HEK293 (cell line): ENCODE data around the gene GCK.

Experiments used
- CTCF ChIA-PET: fragments of 350-600 bp; formaldehyde crosslinking; extraction: SDS; loops from one replicate; lab custom pipeline; 2021; ENCODE audit warnings: antibody characterized with exemption; lab: Yijun Ruan, JAX
- POLR2A ChIA-PET: fragments of 300-600 bp; formaldehyde crosslinking; extraction: SDS; loops from one replicate; lab custom pipeline; 2020; ENCODE audit warnings: antibody characterized with exemption, inconsistent platforms; lab: Yijun Ruan, JAX
- H3K27ac ChIP-seq: fragments of 200-500 bp; sonication (Bioruptor generic); 2 replicates; pipeline ENCODE4 v1.5.1; 2014; ENCODE audit warnings: low read depth, low read length, control low read depth, inconsistent platforms; ENCODE audit errors: extremely low read depth
- H3K36me3 ChIP-seq, 2 experiments: fragments of 200-500 bp in 1 of 2; sonication (Bioruptor generic) in 1 of 2; 1 replicate in 1 of 2; 2 replicates in 1 of 2; pipeline ENCODE4 v1.5.1; 2014 to 2017; ENCODE audit warnings: inconsistent platforms in 2 of 2, low read length in 2 of 2; ENCODE audit not compliant: control insufficient read depth in 2 of 2, insufficient read depth in 1 of 2
- H3K4me1 ChIP-seq: fragments of 200-500 bp; sonication (Bioruptor generic); 2 replicates; pipeline ENCODE4 v1.5.1; 2014; ENCODE audit warnings: mild to moderate bottlenecking, low read length, inconsistent platforms; ENCODE audit not compliant: control insufficient read depth, insufficient read depth
- H3K4me3 ChIP-seq: 2 replicates; pipeline ENCODE4 v1.5.1; 2011; ENCODE audit warnings: low read depth, mild to moderate bottlenecking, control low read depth, low read length, moderate library complexity
- H3K9me3 ChIP-seq: fragments of 200-500 bp; sonication (Bioruptor generic); 2 replicates; pipeline ENCODE4 v1.5.1; 2014; ENCODE audit warnings: low read depth, low read length, inconsistent platforms; ENCODE audit not compliant: control insufficient read depth, insufficient read depth
- GLI2 ChIP-seq: fragments of 450-650 bp; formaldehyde crosslinking; IDR thresholded peaks from 2 replicates; pipeline ENCODE4; 2017; ENCODE audit warnings: missing biosample characterization, missing genetic modification characterization, low read depth, borderline replicate concordance
- GLIS1 ChIP-seq: fragments of 450-650 bp; formaldehyde crosslinking; IDR thresholded peaks from 2 replicates; pipeline ENCODE4 v1.5.1; 2016; ENCODE audit warnings: missing biosample characterization, missing genetic modification characterization
- HOXA7 ChIP-seq: sonication (generic); formaldehyde crosslinking; IDR thresholded peaks from 2 replicates; pipeline ENCODE4 v1.8.1; 2022; ENCODE audit warnings: missing genetic modification reagents, borderline replicate concordance
- KLF16 ChIP-seq: fragments of 450-650 bp; formaldehyde crosslinking; IDR thresholded peaks from 2 replicates; pipeline ENCODE4 v1.5.1; 2017; ENCODE audit warnings: missing biosample characterization, missing genetic modification characterization
- OVOL3 ChIP-seq: fragments of 450-650 bp; formaldehyde crosslinking; IDR thresholded peaks from 2 replicates; pipeline ENCODE4 v1.5.1; 2016; ENCODE audit warnings: missing biosample characterization, missing genetic modification characterization
- PRDM1 ChIP-seq: fragments of 450-650 bp; formaldehyde crosslinking; IDR thresholded peaks from 2 replicates; pipeline ENCODE4; 2016; ENCODE audit warnings: missing biosample characterization, missing genetic modification characterization
- SCRT1 ChIP-seq: fragments of 450-650 bp; formaldehyde crosslinking; IDR thresholded peaks from 2 replicates; pipeline ENCODE4 v1.5.1; 2016; ENCODE audit warnings: missing biosample characterization, missing genetic modification characterization, borderline replicate concordance
- SCRT2 ChIP-seq: fragments of 450-650 bp; formaldehyde crosslinking; IDR thresholded peaks from 2 replicates; pipeline ENCODE4 v1.5.1; 2016; ENCODE audit warnings: missing biosample characterization, missing genetic modification characterization
- SETDB1 ChIP-seq: IDR thresholded peaks from one replicate; pipeline ENCODE4 v1.6.1; 2017; ENCODE audit warnings: mild to moderate bottlenecking, low read length, moderate library complexity, mixed read lengths; ENCODE audit not compliant: insufficient read length
- SP7 ChIP-seq: fragments of 450-650 bp; formaldehyde crosslinking; IDR thresholded peaks from 2 replicates; pipeline ENCODE4 v1.5.1; 2016; ENCODE audit warnings: missing biosample characterization, missing genetic modification characterization
- ZBTB21 ChIP-seq: fragments of 450-650 bp; formaldehyde crosslinking; IDR thresholded peaks from 2 replicates; pipeline ENCODE4 v1.5.1; 2017; ENCODE audit warnings: missing biosample characterization, missing genetic modification characterization
- ZIC2 ChIP-seq: fragments of 450-650 bp; formaldehyde crosslinking; IDR thresholded peaks from 2 replicates; pipeline ENCODE4 v1.5.1; 2016; ENCODE audit warnings: missing biosample characterization, missing genetic modification characterization
- ZNF133 ChIP-seq: fragments of 450-650 bp; formaldehyde crosslinking; IDR thresholded peaks from 2 replicates; pipeline ENCODE4 v1.5.1; 2016; ENCODE audit warnings: missing biosample characterization, missing genetic modification characterization
- ZNF138 ChIP-seq: fragments of 450-650 bp; formaldehyde crosslinking; IDR thresholded peaks from 2 replicates; pipeline ENCODE4 v1.5.1; 2016; ENCODE audit warnings: missing biosample characterization, missing genetic modification characterization, borderline replicate concordance
- ZNF184 ChIP-seq: fragments of 450-650 bp; IDR thresholded peaks from 2 replicates; pipeline ENCODE4 v1.5.1; 2018; ENCODE audit warnings: missing biosample characterization, mild to moderate bottlenecking, missing genetic modification characterization
- ZNF19 ChIP-seq: fragments of 450-650 bp; formaldehyde crosslinking; IDR thresholded peaks from 2 replicates; pipeline ENCODE4; 2016; ENCODE audit warnings: missing biosample characterization, missing genetic modification characterization, low read depth
- ZNF2 ChIP-seq: fragments of 450-650 bp; formaldehyde crosslinking; IDR thresholded peaks from 2 replicates; pipeline ENCODE4 v1.5.1; 2016; ENCODE audit warnings: missing biosample characterization, missing genetic modification characterization
- ZNF221 ChIP-seq: fragments of 450-650 bp; formaldehyde crosslinking; IDR thresholded peaks from 2 replicates; pipeline ENCODE4 v1.5.1; 2017; ENCODE audit warnings: missing biosample characterization, missing genetic modification characterization, borderline replicate concordance
- ZNF23 ChIP-seq: fragments of 450-650 bp; formaldehyde crosslinking; IDR thresholded peaks from 2 replicates; pipeline ENCODE4 v1.5.1; 2016; ENCODE audit warnings: missing biosample characterization, missing genetic modification characterization, borderline replicate concordance
- ZNF404 ChIP-seq: fragments of 450-650 bp; formaldehyde crosslinking; IDR thresholded peaks from 2 replicates; pipeline ENCODE4 v1.5.1; 2017; ENCODE audit warnings: missing biosample characterization, missing genetic modification characterization
- ZNF561 ChIP-seq: fragments of 450-650 bp; IDR thresholded peaks from 2 replicates; pipeline ENCODE4 v1.5.1; 2018; ENCODE audit warnings: missing biosample characterization, missing genetic modification characterization, borderline replicate concordance
- ZNF596 ChIP-seq: fragments of 450-650 bp; IDR thresholded peaks from 2 replicates; pipeline ENCODE4 v1.5.0; 2018; ENCODE audit warnings: missing biosample characterization, mild to moderate bottlenecking, missing genetic modification characterization, moderate library complexity
- ZNF623 ChIP-seq: fragments of 450-650 bp; formaldehyde crosslinking; IDR thresholded peaks from 2 replicates; pipeline ENCODE4 v1.5.1; 2016; ENCODE audit warnings: missing biosample characterization, missing genetic modification characterization
- ZNF654 ChIP-seq: fragments of 450-650 bp; formaldehyde crosslinking; IDR thresholded peaks from 2 replicates; pipeline ENCODE4 v1.5.1; 2016; ENCODE audit warnings: low read depth, missing biosample characterization, missing genetic modification characterization
- ZXDB ChIP-seq: fragments of 450-650 bp; formaldehyde crosslinking; IDR thresholded peaks from 2 replicates; pipeline ENCODE4 v1.5.1; 2016; ENCODE audit warnings: missing biosample characterization, missing genetic modification characterization
- TF ChIP-seq, protein P1 (sequence below): fragments of 450-650 bp; formaldehyde crosslinking; IDR thresholded peaks from 2 replicates; pipeline ENCODE4 v1.5.1; 2016; ENCODE audit warnings: missing biosample characterization, missing genetic modification characterization
- TF ChIP-seq, protein P2 (sequence below): fragments of 450-650 bp; formaldehyde crosslinking; IDR thresholded peaks from 2 replicates; pipeline ENCODE4 v1.5.1; 2017; ENCODE audit warnings: missing biosample characterization, mild to moderate bottlenecking, missing genetic modification characterization, moderate library complexity
- TF ChIP-seq, protein P3 (sequence below): fragments of 450-650 bp; formaldehyde crosslinking; optimal IDR thresholded peaks from 2 replicates; pipeline ENCODE3; 2016; ENCODE audit warnings: missing biosample characterization, mild to moderate bottlenecking, missing genetic modification characterization
- TF ChIP-seq, protein P4 (sequence below): fragments of 450-650 bp; formaldehyde crosslinking; IDR thresholded peaks from 2 replicates; pipeline ENCODE4 v1.5.1; 2016; ENCODE audit warnings: missing biosample characterization, missing genetic modification characterization

Gene GCK

DNA sequence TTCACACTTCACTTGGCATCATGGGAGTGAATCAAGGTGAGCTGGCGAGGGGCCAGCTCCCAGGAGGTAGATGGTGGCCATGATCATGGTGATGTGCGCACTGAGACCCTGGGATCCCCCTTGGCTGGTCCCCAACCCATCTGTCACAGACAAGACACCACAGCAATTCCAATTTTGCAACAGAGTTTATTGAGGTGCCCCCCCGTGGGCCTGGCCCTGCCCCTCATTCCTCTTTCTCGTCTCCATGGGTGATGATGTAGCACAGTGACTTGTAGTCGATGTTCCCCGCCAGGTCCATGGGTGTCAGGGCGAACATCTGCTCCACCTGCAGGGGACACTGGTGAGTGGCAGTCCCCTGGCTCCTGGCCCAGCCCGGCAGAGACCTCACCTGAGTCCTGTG is 50.5 kb downstream of the GCK start (continued):
- no peak for TF ChIP-seq KLF16 (tag by site-specific recombination)
- no peak for TF ChIP-seq HOXA7
- TF ChIP-seq, all 188 proteins: peak for 1

DNA sequence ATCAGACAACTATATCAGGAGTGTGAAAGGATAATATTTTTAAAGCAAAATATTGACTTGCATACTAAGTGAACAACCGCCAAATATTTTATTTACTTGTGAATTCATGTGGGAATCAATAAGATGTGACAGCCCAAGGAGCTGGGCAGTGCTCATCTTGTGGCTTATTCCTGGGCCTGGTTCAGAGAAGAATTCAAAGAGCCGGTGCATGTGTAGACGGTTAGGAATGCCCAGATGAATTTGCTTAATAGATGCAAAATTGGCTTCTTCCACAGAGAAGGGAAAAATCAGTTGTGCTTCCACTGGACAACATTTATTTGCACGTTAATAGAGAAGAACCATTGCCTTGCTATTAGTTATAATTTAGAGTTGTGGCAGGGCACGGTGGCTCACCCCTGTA is 52.5 kb downstream of the GCK start:
- no peaks in the 10 kb centered on the region for H3K9me3 ChIP-seq
- H3K36me3 ChIP-seq = no peaks in the 10 kb centered on the region
- TF ChIP-seq ZNF221 (tag by site-specific recombination) (no peak), OVOL3 (tag by site-specific recombination) (no peak), ZNF561 (no peak), ZNF23 (no peak), ZNF19 (no peak), ZNF623 (no peak), GLIS1 (tag by site-specific recombination) (no peak), ZNF133 (tag by site-specific recombination) (no peak), ZXDB (no peak), ZNF2 (tag by site-specific recombination) (no peak), ZNF654 (tag by site-specific recombination) (no peak), ZNF184 (tag by site-specific recombination) (no peak), SETDB1 (no peak), ZBTB21 (tag by site-specific recombination) (no peak), SP7 (tag by site-specific recombination) (no peak), ZNF404 (no peak), PRDM1 (no peak)
- TF ChIP-seq, protein P1, sequence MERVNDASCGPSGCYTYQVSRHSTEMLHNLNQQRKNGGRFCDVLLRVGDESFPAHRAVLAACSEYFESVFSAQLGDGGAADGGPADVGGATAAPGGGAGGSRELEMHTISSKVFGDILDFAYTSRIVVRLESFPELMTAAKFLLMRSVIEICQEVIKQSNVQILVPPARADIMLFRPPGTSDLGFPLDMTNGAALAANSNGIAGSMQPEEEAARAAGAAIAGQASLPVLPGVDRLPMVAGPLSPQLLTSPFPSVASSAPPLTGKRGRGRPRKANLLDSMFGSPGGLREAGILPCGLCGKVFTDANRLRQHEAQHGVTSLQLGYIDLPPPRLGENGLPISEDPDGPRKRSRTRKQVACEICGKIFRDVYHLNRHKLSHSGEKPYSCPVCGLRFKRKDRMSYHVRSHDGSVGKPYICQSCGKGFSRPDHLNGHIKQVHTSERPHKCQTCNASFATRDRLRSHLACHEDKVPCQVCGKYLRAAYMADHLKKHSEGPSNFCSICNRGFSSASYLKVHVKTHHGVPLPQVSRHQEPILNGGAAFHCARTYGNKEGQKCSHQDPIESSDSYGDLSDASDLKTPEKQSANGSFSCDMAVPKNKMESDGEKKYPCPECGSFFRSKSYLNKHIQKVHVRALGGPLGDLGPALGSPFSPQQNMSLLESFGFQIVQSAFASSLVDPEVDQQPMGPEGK = no peak
- TF ChIP-seq, protein P2, sequence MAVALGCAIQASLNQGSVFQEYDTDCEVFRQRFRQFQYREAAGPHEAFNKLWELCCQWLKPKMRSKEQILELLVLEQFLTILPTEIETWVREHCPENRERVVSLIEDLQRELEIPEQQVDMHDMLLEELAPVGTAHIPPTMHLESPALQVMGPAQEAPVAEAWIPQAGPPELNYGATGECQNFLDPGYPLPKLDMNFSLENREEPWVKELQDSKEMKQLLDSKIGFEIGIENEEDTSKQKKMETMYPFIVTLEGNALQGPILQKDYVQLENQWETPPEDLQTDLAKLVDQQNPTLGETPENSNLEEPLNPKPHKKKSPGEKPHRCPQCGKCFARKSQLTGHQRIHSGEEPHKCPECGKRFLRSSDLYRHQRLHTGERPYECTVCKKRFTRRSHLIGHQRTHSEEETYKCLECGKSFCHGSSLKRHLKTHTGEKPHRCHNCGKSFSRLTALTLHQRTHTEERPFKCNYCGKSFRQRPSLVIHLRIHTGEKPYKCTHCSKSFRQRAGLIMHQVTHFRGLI (tag by site-specific recombination) = no peak
- TF ChIP-seq, protein P3, sequence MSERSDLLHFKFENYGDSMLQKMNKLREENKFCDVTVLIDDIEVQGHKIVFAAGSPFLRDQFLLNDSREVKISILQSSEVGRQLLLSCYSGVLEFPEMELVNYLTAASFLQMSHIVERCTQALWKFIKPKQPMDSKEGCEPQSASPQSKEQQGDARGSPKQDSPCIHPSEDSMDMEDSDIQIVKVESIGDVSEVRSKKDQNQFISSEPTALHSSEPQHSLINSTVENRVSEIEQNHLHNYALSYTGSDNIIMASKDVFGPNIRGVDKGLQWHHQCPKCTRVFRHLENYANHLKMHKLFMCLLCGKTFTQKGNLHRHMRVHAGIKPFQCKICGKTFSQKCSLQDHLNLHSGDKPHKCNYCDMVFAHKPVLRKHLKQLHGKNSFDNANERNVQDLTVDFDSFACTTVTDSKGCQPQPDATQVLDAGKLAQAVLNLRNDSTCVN (tag by site-specific recombination) = no peak
- no peak overlapping the region for H3K27ac ChIP-seq
- ChIA-PET CTCF (no interaction called here), POLR2A (interaction anchor here (1.6 kb wide), 1 partner anchor 13 kb away, joined by 5 read pairs; the partner anchor contains the start of gene POLD2)
- H3K4me3 ChIP-seq = no peak overlapping the region
- no peaks in the 10 kb centered on the region for H3K4me1 ChIP-seq

DNA sequence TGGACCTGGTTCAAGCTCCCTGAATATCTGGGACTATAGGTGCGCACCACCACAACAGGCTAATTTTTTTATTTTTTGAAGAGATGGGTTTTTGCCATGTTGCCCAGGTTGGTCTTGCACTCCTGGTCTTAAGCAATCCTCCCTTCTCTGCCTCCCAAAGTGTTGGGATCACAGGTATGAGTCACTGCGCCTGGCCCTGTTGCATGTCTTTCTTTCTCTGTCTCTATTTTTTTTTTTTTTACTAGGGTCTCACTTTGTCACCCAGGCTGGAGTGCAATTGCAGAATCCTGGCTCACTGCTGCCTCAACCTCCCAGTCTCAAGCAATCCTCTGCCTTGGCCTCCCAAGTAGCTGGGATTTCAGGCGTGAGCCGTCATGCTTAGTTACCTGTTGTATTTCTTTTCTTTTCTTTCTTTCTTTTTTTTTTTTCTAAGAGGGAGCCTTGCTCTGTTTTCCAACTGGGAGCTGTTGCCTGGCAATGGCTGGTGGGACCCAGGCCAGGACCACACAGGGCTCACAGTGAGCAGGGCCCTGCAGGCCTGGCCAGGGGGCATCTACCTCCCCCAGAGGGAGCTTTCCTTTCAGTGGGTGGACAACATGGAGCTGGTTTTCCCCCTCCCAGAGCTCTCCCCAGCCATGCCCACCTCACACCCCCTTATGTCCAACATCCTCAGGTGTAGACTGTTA is 54.2 kb downstream of the GCK start:
- H3K9me3 ChIP-seq = no peaks in the 10 kb centered on the region
- TF ChIP-seq ZIC2 (peak; percentile 58), GLI2 (tag by site-specific recombination) (no peak), SCRT2 (tag by site-specific recombination) (peak; percentile 92), SCRT1 (tag by site-specific recombination) (peak; percentile 72; the same call in 1 of the 2 replicates), ZNF138 (tag by site-specific recombination) (no peak), ZNF596 (tag by site-specific recombination) (no peak), GLIS1 (tag by site-specific recombination) (peak; percentile 99), ZNF23 (no peak)
- TF ChIP-seq, protein P4, sequence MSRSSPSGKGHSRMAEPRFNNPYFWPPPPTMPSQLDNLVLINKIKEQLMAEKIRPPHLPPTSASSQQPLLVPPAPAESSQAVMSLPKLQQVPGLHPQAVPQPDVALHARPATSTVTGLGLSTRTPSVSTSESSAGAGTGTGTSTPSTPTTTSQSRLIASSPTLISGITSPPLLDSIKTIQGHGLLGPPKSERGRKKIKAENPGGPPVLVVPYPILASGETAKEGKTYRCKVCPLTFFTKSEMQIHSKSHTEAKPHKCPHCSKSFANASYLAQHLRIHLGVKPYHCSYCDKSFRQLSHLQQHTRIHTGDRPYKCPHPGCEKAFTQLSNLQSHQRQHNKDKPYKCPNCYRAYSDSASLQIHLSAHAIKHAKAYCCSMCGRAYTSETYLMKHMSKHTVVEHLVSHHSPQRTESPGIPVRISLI = peak; percentile 69; the same call in 1 of the 2 replicates
- no peak overlapping the region for H3K4me3 ChIP-seq
- ChIA-PET CTCF (interaction anchor here (0.6 to 0.9 kb wide), 4 partner anchors 7 to 69 kb away, joined by 3 to 4 read pairs (median 3); no protein-coding TSS in a partner anchor), POLR2A (no interaction called here)
- H3K36me3 ChIP-seq = no peaks in the 10 kb centered on the region
- no peak overlapping the region for H3K27ac ChIP-seq
- H3K4me1 ChIP-seq = no peaks in the 10 kb centered on the region
